ENCODE measurements around the gene TIGD3. TPM values are rescaled to one million over a fixed set of nuclear protein-coding genes. Genes with fewer than 3 reads are reported as not detected.

Gene TIGD3, protein sequence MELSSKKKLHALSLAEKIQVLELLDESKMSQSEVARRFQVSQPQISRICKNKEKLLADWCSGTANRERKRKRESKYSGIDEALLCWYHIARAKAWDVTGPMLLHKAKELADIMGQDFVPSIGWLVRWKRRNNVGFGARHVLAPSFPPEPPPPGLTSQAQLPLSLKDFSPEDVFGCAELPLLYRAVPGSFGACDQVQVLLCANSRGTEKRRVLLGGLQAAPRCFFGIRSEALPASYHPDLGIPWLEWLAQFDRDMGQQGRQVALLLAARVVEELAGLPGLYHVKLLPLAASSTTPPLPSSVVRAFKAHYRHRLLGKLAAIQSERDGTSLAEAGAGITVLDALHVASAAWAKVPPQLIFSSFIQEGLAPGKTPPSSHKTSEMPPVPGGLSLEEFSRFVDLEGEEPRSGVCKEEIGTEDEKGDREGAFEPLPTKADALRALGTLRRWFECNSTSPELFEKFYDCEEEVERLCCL
- total RNA-seq: under 1 TPM; 0.75 to 0.81 TPM

DNA sequence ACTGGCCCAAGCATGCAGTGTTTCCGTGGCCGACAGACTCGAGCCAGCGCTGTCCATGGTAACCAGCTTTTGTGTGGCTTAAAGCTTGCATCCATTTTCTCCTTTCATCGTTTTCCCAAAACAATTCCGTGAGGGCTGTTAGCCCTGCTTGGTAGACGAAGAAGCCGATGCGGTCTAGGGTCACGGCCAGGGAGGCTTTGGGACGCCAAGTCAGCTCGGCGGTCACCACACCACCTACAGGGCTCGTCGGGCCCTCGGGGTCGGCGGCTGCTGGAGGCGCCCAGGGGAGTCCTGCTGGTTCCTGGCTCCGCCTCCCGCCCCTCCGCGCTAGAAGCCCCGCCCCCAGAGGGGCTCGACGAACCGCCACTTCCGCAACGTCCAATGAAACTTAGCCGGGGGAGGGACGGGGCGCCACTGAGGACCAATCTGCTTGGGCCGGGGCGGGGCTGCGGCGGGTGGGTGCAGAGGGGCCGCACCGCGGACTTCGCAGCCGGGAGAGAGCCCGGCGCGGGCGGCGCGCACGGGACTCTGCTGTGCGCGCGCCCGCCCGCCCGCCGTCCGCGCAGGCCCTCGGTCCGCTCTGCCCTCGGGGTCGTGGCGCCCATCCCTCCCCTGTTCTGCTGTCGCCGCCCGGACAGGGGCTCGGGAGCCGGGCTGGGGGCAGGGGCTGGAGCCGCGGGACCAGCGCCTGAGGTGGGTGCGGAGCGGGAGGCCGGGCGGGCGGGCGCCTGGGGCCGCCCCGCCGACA, at the start of gene TIGD3:
Gene TIGD3, plus strand, starts transcription at position 487 of the 748 bp plus-strand sequence. CDS start 1,058 bp downstream, outside the sequence.

DNA sequence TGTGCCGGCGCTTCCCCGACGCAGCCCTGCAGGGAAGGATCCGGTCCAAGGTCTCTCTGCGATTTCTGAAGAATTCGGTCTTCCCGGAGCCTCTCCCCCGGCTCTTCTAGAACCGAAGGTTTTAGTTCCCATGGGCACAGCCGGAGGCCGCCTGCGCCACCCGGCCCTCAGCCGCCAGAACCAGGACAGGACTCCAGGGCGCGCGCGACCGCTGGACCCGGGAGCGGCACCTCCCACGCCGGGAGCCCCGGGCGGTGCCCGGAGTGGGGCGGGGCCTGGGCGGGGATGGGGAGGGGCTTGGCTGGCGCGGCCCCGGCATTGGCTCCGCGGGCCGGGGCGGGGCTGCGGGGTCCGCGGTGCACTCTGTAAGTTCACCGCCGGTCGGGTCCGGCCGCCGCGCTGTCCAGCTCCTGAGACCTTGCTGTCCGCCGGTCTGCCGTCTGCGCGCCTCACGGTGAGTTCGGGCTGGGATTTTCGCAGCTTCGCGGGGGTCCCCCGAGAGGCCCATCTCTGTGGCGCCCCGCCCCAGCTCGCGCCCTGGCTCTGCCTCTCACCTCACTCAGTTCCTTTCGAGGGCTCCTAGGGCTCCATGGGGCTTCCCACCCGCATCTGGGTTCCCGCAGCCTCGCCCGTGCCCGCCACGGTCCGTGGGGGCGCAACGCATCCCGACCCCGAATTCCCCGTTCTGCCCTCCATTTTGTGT, 39.9 kb upstream of the TIGD3 start, which contains the start of gene CDC42EP2:
Gene CDC42EP2, plus strand, starts transcription at position 366 of the 703 bp plus-strand sequence. CDS start 6,033 bp downstream, outside the sequence.

DNA sequence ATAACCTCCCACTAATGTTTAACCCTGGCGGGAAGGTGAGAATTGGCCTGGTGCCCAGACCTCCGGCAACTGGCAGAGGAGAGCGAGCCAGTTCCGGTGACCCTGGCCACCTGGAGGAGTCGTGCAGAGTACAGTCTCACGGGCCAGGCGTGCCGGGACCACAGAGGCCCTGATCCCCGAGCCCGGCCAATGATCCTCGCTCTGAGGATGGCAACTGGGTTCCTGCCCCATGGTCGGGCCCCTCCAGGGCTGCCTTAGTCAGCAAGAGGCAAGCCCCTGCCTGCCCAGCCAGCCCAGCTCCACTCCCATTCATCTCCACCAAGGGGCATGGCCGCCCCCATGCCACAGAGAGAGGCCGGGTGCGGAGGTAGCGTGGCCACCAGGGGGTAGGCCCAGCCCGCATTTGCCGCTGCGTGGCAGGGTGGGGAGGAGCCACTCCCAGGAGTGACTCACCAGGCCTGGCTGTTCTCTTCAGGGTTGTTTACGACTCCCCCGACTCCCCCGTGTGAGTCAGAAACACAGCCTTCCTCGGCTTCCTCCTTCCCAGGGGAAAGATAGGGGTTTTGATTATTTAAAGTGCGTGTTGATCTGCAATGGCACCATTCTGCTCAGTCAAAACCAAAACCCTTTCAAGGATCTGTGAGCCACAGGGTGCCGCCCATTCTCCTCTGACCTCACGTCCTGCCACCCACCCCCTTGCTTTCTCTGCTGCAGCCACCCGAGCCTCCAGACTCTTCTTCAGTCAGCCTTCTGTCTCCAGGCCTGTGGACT, 27.7 kb downstream of the TIGD3 start, which contains the start of gene SLC25A45:
Gene SLC25A45, minus strand, starts transcription at position 614 of the 771 bp plus-strand sequence. CDS start 695 bp downstream, outside the sequence.

GRCh38 chr11:65386307-65387140, 32.0 kb downstream of the TIGD3 start, which contains the start of gene FRMD8:
Gene FRMD8 (plus strand): TSS chr11:65386637. CDS start chr11:65387037, 400 bp downstream.

Other genes with a start within 250 kb of the TIGD3 start
- gene TM7SF2, start 242.9 kb upstream of the TIGD3 start, total RNA-seq: 10 to 100 TPM; 27.8 to 28.5 TPM
- gene ZNHIT2, start 237.1 kb upstream of the TIGD3 start, total RNA-seq: 1 to 10 TPM; 7.7 to 9.4 TPM
- gene FAU, start 232.6 kb upstream of the TIGD3 start, total RNA-seq: 1,000 to 10,000 TPM; 1,282 to 1,325 TPM
- 10 to 100 TPM; 40.9 to 42.2 TPM for gene MRPL49, start 232.4 kb upstream of the TIGD3 start, total RNA-seq
- gene SYVN1, start 220.2 kb upstream of the TIGD3 start, total RNA-seq: 10 to 100 TPM; 39.2 to 43.4 TPM
- gene SPDYC, start 184.5 kb upstream of the TIGD3 start, total RNA-seq: not detected
- gene CAPN1, start 172.8 kb upstream of the TIGD3 start, total RNA-seq: 100 to 1,000 TPM; 161 to 168 TPM
- 10 to 100 TPM; 35.9 to 37.6 TPM for gene POLA2, start 92.8 kb upstream of the TIGD3 start, total RNA-seq
- gene CDC42EP2, start 39.9 kb upstream of the TIGD3 start, total RNA-seq: under 1 TPM in 1 of 2 experiments, not detected in 1; 0.48 TPM
- 10 to 100 TPM; 61.1 to 61.9 TPM for gene DPF2, start 20.9 kb upstream of the TIGD3 start, total RNA-seq
- 10 to 100 TPM; 35.5 to 41.0 TPM for gene SLC25A45, start 27.9 kb downstream of the TIGD3 start, total RNA-seq
- 10 to 100 TPM; 45.8 to 49.6 TPM for gene FRMD8, start 31.9 kb downstream of the TIGD3 start, total RNA-seq
- 100 to 1,000 TPM; 658 to 899 TPM for gene NEAT1, start 68.0 kb downstream of the TIGD3 start, total RNA-seq
- gene MALAT1, start 144.3 kb downstream of the TIGD3 start, total RNA-seq: 1,000 to 10,000 TPM; 6,276 to 7,533 TPM
- gene SCYL1, start 170.3 kb downstream of the TIGD3 start, total RNA-seq: 10 to 100 TPM; 56.9 to 59.3 TPM
- gene LTBP3, start 203.6 kb downstream of the TIGD3 start, total RNA-seq: 10 to 100 TPM; 84.0 to 91.3 TPM
- gene ZNRD2, start 215.7 kb downstream of the TIGD3 start, total RNA-seq: 10 to 100 TPM; 28.0 to 29.7 TPM
- 10 to 100 TPM; 33.8 to 38.7 TPM for gene FAM89B, start 217.8 kb downstream of the TIGD3 start, total RNA-seq
- gene EHBP1L1, start 221.3 kb downstream of the TIGD3 start, total RNA-seq: 10 to 100 TPM; 81.9 to 82.0 TPM
- 1 to 10 TPM; 1.0 to 1.1 TPM for gene KCNK7, start 241.0 kb downstream of the TIGD3 start, total RNA-seq

All from activated naive CD4-positive, alpha-beta T cell treated with anti-CD3 and anti-CD28 coated beads, Interleukin-2, amount 10 ng/mL, durations not matched to agents 5 hours and 36 hours (primary cell).